DLD1 (cell line): ENCODE measurements around the gene TBL3.
"Not testable (repeated sequence)": the region's sequence is repeated elsewhere in the genome, so short reads cannot be mapped to it uniquely, and the experiment has no call there.

Source experiments
- in situ Hi-C: cut with HindIII; loops from 2 replicates; pipeline ENCODE4 v1.10.0; 2017; ENCODE audit warnings: low sequenced_read_pairs

TBL3 gene

DNA sequence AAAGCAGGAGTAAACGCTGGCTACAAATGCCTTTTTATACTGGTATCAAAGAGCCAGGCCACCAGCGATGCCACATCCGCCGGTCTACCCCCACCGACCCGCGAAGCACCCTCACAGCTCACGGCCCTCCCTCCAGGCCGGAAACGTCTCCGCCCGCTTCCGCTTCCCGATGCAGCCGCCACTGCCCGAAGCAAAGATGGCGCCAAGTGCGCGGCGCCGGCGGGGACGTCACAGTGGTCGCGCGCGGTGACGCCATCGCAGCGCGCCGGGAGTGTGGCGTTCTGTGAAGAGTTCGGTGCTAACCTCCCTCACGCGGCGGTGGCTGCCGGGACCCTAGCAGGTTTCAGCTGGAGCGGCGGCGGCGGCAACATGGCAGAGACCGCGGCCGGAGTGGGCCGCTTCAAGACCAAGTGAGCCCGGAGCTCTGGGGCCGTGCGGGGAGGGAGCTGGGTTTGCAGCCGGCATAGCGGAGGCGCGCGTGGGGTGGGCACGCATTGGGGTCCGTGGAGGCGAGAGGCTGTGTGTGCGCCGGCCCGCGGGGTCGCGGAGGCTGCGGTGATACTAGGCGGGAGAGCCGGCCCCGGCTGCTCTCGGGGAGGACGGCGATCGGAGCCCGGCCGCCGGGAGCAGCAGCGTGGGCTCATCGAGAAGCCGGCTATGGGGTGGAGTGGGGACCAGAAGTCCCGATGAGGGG, at the start of gene TBL3:
Gene TBL3, plus strand, starts transcription at position 258 of the 694 bp plus-strand sequence. Its CDS starts 112 bp downstream, at position 370.
- in situ Hi-C loops, result no loop called here

DNA sequence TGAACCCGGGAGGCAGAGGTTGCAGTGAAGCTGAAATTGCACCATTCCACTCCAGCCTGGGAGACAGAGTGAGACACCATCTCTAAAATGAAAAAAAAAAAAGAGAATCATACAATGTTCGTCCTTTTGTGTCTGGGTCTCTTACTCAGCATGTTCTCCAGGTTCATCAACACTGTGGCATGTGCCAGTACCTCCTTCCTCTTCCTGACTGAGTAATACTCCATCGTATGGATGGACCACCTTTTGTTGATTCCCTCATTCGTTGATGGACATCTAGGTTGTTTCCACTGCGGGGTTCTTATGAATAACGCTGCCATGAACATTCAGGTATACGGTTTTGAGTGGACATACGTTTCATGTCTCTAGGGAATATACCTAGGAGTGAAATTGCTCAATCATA, 49.5 kb upstream of the TBL3 start:
- in situ Hi-C loops, result no loop called here

DNA sequence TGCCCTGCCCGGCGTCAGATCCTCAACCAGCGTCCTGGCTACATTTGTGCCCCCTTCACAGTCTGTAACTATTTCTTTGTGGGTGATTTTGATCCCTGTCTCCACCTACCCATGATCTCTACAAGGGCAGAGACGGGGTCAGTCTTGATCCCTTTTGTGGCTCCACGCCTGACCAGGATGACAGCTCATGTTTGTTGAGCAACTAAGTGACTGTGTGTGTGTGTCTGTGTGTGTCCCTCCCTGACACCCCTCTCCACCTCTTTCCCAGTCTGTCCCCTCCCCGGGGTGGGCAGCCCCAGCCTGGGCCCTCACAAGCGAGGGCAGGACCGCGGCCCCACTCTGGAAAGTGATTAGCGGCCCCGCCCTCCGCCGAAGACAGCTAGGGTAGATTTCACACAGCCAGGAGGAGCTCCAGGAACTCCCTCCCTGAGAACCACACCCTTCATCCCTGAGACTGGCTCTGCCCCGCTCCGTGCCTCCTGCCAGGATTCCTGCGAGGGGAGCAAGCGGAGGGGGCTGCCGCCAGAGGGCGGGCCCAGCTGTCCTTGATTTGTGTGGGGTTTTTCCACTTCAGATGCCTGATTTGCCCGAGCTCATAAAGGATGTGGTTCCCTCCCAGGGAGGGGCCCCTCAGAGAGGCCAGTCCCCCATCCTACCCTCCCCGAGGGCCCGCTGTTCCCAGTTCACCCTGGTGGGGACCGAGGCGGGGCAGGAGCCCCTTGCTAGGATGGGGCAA, 48.4 kb upstream of the TBL3 start:
- in situ Hi-C loops, result no loop called here

DNA sequence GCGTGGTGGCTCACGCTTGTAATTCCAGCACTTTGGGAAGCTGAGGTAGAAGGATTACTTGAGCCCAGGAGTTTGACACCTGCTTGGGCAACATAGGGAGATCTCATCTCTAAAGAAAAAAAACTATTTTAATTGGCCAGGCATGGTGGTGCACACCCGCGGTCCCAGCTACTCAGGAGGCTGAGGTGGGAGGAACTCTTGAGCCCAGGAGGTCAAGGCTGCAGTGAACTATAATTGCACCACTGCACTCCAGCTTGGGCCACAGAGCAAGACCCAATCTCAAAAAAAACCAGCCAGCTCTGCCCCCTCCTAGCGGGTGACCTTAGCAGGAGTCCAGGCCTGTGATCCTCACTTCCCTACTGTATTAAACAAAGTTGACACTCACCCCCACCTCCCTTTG, 47.8 kb upstream of the TBL3 start:
- in situ Hi-C loops, result no loop called here

DNA sequence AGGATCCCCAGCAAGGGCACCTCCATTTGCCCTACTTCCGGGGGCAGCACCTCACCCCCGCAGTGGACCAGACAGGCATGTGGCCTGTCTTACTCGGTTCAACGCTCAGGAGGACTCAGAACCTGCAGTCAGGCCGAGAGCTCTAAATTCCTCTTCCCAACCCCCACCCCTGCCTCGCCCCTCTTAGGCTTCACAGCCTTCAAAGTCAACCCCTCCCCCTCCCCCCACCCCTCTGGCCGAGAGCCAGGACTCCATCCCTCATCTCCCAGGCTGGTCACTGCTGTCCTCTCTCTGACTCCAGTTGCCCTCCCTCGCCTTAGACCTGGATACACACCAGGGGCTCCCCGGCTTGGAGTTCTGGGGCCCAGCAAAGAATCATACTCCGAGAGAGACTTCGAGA, 45.6 kb upstream of the TBL3 start:
- in situ Hi-C loops, result no loop called here

DNA sequence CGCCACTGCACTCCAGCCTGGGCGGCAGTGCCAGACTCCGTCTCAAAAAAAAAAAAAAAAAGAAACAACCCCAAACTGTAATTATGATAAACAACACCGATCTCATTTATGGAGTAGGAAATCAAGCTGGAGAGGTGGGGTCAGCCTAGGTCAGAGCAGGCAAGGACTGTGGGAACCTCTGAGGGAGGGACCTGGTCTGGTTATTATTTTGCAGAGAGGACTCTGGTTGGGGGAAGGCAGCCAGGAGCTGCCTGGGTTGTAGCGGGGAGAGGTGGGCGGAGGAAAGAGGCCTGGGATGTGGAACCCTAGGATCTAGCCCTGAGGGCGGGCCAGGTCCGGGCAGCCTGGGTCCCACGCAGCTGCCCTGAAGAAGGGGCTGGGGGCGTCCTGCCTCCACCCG, 42.7 kb upstream of the TBL3 start:
- in situ Hi-C loops, result no loop called here

DNA sequence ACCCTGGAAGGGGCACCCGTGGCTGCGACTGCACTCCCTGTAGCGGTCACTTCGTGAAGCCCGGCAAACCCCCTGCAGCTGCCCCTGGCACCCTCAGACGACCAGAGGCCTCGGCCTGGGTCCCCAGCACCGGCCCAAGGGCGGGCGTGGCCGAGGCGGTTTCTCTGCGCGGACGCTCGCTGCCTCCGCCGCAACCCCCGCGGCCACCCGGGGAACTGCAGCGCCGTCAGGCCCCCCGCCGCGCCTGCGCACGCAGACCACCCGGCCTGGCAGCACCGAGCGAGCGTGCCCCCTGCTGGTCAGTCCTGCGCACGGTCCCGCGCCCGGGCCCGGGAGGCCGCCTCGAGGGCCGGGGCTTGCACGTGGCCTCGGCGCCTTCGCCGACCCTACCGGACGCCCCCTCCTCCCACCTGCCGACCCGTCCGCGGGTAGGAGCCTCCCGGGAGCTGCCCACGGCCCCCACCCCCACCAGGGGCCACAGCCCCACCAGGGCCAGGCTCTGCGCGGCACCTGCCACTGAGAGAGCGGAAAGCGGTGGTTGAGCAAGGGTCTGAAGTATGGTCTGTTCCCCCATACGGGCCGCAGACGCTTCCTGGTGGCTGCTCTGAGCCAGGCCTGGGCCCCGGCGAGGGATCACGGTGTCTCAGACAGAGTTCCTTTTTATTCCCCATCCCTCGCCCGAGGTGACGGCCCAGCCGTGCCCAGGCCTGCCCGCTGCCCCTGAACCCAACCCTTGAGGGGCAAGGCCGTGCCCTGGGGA, 42.1 kb upstream of the TBL3 start:
- in situ Hi-C loops, result no loop called here

DNA sequence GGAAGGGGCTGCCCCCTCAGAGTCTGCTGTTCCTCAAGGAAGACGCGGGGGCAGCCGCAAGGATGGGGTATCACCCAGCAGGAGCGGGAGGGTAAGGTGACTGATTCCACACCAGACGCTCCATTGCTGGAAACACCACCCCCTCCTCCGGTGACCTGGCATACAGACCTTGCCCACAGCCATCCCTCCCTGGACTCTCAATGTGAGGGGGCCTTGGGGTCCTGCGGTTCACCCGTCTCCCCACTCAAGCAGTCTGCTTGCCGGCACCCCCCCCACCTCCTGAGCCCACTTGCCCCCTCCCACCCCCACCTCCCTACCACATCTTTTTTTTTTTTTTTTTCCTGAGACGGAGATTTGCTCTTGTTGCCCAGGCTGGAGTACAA, 41.5 kb upstream of the TBL3 start:
- in situ Hi-C loops, result no loop called here

DNA sequence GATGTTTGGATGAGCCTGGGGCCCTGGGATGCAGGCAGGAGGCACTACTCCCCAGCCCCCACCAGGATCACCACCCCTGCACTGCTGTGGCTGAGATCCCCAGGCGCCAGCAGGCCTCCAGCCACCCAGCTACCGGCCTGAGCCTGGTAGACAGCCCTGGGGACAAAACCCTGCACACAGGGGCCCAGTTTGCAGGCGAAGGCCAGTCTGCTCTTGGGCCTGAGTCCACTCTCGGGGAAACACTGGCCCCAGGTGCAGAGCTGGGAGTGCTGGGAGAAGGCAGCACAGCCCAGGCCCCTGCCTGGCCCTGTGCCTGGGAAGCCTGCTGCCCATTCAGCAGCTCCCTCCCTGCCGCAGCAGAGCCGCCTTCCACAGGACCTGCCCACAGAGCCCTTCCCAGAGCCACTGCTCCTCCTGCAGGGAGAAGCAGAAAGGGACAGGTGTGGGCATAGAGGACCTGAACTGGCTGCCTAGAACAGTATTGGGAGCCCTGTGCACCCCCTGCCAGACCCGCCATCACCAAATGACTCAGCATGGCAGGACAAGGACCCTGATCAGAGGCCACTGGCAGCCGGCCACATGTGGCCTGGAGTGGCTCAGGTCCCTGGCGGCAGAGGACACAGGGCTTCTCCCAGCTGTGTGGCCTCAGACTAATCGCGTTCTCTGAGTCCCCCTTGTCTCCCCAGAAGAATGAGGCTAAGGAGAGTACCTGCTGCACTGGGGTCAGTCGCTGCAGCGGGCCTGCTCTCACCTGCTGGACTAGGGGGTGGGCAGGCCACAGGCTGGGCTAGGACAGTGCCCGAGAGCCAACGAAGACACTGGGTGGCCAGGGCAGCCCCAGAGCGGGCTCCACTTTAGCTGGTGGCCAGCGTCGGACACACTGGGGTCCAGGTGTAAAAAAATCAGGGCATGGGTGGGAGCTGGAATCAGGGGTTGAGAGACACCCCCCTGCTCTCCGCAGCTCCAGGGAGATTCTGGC, 39.5 kb upstream of the TBL3 start:
- in situ Hi-C loops, result no loop called here

DNA sequence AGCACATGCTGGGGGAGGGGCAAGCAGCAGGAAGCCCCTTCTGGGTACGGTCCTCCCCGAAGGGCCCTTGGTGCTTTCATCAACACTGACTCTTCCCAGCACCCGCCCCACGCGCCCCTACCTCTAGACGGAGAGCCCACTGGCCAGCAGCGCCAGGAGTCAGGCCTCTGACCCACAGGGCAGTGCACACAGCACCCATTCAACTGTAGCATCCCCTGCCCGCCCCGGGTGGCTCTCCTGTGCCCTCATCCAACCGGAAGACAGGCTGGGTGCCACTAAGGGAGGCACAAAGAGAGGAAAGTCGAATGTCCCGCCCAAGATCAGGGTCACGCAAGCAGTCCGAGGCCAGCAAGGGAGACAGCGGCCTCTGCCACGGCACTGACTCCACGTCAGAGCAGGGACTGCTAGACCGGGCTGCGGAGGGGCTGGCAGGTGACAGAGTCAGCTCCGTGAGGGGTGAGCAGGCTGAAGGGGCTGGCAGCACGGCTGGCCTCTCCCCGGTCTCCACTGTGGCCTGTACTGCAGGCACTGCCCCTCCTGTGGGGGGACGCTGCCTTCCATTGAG, 38.7 kb upstream of the TBL3 start:
- in situ Hi-C loops, result no loop called here

DNA sequence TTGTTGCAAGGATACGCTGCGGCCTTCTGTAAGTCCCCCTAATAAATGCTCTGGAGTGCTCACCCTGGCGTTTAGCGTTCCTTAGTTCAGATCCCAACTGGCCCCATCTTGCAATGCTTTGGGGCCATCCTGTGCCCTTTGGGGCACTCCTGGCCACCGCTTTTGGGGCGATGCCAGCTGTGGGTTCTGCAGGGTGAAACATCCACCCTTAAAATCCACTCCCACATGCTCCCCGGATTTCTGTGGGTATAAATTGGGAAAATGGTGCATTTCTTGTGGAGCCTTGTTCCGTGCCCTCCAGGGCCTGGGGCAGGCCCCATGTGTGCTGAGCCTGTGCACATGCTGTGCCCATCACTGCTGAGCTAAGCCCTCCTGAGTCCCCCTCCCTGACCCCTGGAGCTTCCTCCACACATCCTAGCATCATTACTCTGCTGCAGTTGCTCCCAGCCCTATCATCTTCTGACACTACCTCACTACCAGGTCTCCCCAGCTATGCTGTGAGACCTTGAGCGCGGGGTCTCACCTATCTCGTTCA, 34.8 kb upstream of the TBL3 start:
- in situ Hi-C loops, result no loop called here

DNA sequence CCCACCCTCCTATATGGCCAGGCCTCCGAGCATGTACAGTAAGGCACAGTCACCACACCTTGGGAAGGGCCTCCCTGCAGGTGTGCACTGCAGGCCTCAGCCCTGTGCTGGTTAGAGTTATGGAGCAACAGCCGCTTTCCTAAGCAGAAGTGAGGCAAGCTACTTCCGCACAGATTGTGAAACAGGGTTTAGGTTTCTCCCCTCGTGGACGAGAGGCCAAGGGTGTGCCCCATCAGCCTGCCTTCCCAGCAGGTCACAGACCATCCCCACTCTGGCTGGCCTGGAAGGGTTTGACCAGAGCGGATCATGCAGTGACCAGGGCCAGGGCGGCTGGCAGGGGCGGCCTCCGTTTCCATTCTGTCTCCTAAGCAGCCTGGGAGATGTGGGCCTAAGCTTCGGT, 33.5 kb upstream of the TBL3 start:
- in situ Hi-C loops, result no loop called here

DNA sequence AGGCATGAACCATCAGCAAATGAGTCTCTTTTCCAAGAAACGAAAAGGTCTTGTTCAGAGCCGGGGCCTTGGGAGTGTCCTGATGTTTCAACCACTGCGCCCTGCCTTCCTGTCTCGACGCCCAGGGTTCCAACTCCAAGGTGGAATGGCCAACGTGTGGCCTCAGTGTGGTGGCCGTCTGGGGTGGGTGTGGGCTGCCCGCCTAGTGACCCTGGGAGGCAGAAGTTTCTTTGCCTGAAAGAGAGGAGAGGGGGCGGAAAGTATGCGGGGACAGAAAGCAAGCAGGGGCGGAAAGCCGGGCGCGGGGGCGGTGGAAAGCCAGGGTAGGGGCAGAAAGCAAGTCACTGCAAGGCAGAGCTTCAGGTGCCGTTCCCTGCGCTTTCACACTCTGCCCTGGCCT, 32.9 kb upstream of the TBL3 start:
- in situ Hi-C loops, result no loop called here

DNA sequence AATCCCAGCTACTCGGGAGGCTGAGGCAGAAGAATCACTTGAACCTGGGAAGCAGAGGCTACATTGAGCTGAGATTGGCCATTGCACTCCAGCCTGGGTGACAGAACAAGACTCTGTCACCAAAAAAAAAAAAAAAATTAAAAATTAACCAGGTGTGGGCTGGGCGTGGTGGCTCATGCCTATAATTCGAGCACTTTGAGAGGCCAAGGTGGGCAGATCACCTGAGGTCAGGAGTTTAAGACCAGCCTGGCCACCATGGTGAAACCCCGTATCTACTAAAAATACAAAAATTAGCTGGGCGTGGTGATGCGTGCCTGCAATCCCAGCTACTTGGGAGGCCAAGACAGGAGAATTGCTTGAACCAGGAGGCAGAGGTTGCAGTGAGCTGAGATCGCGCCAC, 32.0 kb upstream of the TBL3 start:
- in situ Hi-C loops, result not testable (repeated sequence)

DNA sequence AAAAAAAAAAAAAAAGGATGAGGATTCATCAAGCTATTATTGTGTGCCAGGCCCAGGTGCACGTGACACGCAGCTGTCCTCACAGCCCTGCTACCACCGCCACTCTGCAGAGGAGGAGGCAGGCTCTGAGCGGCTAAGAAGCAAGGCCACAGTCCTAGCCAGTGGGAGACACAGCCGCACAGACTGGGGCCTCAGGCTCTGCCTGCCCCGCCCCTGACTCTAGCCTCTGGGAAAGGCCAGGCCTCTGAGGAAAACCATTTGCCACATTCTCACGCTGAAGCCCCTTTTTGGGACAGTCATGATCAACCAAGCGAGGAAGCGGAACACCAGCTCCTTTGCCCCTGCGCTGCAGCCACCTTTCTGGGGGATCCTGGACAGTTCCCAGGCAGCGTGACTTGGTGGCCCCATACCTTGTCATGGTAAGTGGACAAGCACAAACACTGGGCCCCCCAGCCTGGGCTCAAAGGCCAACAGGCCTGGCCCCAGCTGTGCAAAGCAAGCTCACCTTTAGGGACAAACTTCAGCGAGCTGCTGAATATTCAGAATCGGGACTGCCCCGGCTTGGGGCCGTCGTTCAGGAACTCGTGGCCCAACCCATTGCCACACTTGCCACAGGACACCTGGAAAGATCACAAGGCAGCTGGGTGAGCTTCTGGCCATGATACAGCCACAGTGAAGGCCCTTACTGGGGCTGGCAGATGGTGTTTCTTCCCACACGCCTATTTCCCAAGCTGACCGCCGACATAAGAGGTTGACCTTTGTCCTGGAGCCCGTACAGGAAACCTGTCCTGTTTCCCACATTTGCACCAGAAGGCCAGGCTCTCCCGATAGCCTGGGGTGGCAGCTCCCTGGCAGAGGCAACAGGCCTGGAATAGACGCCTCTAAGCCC, 31.3 kb upstream of the TBL3 start:
- in situ Hi-C loops, result no loop called here

DNA sequence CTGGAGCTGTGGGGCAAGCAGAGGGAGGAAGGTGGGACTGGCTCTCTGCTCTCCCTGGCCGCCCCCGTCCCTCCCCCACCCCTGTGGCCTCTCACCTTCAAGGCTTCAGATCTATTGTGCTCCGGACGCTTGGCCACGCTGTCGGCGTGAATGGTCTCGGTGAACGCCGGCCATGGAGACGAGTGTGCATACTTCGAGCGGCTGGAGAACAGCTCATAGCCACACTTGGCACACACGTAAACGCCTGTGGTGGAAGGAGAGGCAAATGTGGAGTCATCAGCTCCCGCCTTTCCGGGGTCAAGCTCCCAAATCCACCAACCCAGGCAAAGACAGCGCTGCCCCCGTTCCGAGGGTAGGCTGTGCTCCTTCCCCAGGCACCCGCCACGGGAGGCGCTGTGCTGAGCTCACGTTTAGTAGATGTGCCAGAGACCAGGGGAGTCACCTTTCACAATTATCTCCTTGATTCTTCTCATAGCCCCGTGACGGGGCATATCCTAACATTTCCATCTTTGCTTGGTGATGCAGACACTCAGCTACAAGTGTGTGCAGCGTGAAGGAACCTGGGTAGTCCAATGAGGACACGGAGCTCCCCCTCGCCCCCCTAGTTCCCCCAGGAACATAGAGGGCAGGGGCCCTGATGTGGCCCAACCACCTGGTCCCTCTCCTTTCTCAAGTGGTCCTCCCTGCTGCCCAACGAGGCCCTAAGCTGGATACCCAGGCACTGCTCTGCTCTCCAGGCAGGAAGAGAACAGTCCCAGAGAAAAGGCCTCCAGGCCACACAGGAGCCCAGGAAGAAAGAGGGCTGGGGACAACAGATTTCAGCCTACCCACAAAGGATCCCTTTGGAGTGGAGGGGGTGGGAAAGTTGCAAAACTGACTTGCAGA, 30.4 kb upstream of the TBL3 start:
- in situ Hi-C loops, result no loop called here

DNA sequence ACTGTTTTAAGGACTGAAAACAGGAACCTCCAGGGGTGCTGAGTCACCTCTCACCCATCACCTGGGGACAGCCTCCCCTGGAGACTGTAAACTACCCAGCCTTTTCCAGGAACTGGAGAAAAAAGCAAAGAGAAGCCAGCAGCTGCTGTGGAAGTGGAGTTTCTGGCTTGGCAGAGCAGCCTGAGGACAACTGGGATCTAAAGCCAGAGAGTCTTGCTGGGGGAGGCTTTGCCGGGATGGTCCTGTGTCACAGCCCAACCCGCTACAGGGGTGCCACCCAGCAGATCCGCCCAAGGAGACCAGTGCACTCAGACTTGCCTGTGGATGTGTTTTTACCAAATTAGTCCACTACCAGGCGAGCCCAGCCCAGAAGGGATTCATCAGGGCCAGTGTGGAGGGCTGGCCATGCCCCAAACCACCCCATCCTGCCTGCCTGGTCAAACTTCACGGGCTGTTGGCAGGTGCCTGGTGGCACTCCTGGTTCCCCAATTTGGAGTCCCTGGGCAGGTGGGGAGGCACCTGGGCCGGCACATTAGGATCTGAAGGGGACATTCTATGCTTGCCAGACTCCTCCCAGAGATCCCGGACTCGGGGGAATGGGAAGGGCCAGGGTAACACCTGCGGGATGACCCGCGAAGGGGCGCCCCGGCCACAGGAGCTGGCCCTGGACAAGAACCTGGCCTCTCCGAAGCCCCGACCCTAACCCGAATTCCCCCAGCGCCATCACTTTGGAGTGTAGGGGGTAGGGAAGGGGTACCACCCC, 29.6 kb upstream of the TBL3 start:
- in situ Hi-C loops, result no loop called here
